Skeletal muscle cell (primary cell): ENCODE results near the gene PRKAG1.

Experiments
- DNase-seq: peaks from one replicate; pipeline ENCODE4 v3.0.0-alpha.2; 2010; ENCODE audit warnings: low read depth
- H3K4me3 ChIP-seq: 2 replicates; pipeline ENCODE4 v1.5.1; 2011; ENCODE audit warnings: low read depth, mild to moderate bottlenecking, control low read depth, low read length, moderate library complexity

The PRKAG1 gene

GRCh38 chr12:49050507-49051372 lies 32.2 kb upstream of the PRKAG1 start:
- no peak overlapping the region for H3K4me3 ChIP-seq
- no peak for DNase-seq

GRCh38 chr12:49049566-49050224 lies 31.1 kb upstream of the PRKAG1 start:
- DNase-seq = peak; percentile 6
- H3K4me3 ChIP-seq = no peak overlapping the region

GRCh38 chr12:49048953-49049352 lies 30.4 kb upstream of the PRKAG1 start:
- no peak overlapping the region for H3K4me3 ChIP-seq

GRCh38 chr12:49046129-49046895 lies 27.7 kb upstream of the PRKAG1 start:
- DNase-seq = no peak
- no peak overlapping the region for H3K4me3 ChIP-seq

More at GRCh38 chr12:49048953-49049352, 30.4 kb upstream of the PRKAG1 start:
- DNase-seq = no peak

GRCh38 chr12:49044660-49045059 lies 26.1 kb upstream of the PRKAG1 start:
- DNase-seq = no peak
- H3K4me3 ChIP-seq = no peak overlapping the region

- no peak overlapping the region for H3K4me3 ChIP-seq
- no peak for DNase-seq
Observed at GRCh38 chr12:49043856-49044258, 25.3 kb upstream of the PRKAG1 start.

- DNase-seq = no peak
- no peak overlapping the region for H3K4me3 ChIP-seq
Observed at GRCh38 chr12:49043241-49043640, 24.7 kb upstream of the PRKAG1 start.

GRCh38 chr12:49041881-49042484 lies 23.4 kb upstream of the PRKAG1 start:
- no peak for DNase-seq
- H3K4me3 ChIP-seq = no peak overlapping the region

GRCh38 chr12:49041036-49041880 lies 22.7 kb upstream of the PRKAG1 start:
- DNase-seq = no peak
- no peak overlapping the region for H3K4me3 ChIP-seq

- H3K4me3 ChIP-seq = no peak overlapping the region
- no peak for DNase-seq
Observed at GRCh38 chr12:49040364-49040855, 21.8 kb upstream of the PRKAG1 start.

- no peak for DNase-seq
- no peak overlapping the region for H3K4me3 ChIP-seq
Observed at GRCh38 chr12:49039421-49040363, 21.1 kb upstream of the PRKAG1 start.

GRCh38 chr12:49038291-49038955 lies 19.8 kb upstream of the PRKAG1 start:
- DNase-seq = no peak
- H3K4me3 ChIP-seq = no peak overlapping the region

- no peak for DNase-seq
- no peak overlapping the region for H3K4me3 ChIP-seq
Observed at GRCh38 chr12:49037947-49038237, 19.3 kb upstream of the PRKAG1 start.

- no peak overlapping the region for H3K4me3 ChIP-seq
- no peak for DNase-seq
Observed at GRCh38 chr12:49037111-49037946, 18.8 kb upstream of the PRKAG1 start.

- H3K4me3 ChIP-seq = no peak overlapping the region
- DNase-seq = no peak
Observed at GRCh38 chr12:49036029-49036428, 17.5 kb upstream of the PRKAG1 start.

GRCh38 chr12:49034286-49034622 lies 15.7 kb upstream of the PRKAG1 start:
- H3K4me3 ChIP-seq = no peak overlapping the region
- DNase-seq = no peak
